Measurements from ENCODE around the gene ACOXL. TPM values are rescaled to one million over a fixed set of nuclear protein-coding genes. Genes with fewer than 3 reads are reported as not detected.
"Not testable (repeated sequence)": the region's sequence is repeated elsewhere in the genome, so short reads cannot be mapped to it uniquely, and the experiment has no call there.

The ACOXL gene
- total RNA-seq, 1 experiment from 2014 or later = not detected

DNA sequence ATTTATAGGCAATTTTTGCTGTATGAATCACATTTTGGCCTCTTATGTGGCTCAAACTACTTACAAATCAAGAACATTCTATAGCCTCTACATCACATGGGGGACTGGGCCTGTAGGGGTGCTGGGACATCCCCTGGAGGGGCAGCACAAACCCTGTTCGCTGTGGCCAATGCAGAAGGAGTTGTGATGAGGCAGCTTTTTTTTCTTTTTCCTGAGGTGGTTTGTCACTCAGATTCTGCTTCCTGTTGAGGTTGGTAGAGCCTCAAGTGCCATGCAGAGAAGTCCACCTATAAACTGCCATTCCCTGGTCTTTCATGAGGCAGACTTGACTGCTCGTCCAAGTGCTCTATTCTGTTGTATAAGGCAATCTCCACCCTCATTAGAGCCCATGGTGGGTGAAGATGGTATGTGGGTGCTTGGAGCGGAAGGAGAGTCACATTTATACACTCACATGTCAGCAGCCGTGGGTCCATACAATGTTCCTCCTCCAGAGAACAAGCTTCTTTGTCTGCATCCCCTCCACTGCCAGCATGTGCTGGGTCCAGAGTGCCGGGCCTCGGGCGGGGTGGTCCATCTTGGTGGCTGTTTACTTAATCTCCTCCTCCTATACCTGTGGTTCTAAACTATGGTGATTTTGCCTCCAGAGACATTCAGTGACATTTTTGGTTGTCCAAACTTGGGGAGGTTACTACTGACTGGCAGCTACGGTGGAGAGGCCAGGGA, 120.3 kb downstream of the ACOXL start:
- Histone ChIP-seq H3K4me3 (no peak overlapping the region), H3K27me3 (no peaks in the 10 kb centered on the region), H3K4me1 (0 out of 2 replicates have a peak, but pooled peaks cover under 1% of the 10 kb centered on the region), H3K9me3 (replicated peaks) (no peaks in the 10 kb centered on the region), H3K27ac (no peak overlapping the region), H3K36me3 (no peaks in the 10 kb centered on the region)
- no peak for DNase-seq

DNA sequence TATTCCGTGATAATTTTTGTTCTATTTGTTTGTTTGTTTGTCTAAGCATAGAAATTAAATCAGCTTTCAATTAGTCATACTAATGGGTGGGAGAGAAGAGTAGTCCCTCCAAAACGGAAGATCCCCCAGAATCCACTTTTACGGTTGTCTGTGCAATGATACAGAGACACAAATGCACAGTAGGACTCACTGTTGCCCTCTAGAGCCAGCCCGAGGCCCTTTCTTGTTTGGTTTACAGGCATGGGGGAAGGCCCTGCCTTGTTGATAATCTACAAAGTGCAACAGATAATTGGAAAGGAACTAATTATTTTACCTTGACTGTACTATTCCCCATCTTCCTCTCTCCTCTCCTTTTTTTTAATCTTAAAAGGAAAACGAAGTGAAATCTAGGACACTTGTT, 121.1 kb downstream of the ACOXL start:
- Histone ChIP-seq H3K4me1 (peaks cover 9% of the 10 kb centered on the region; the same call in 1 of the 2 replicates), H3K27ac (no peak overlapping the region), H3K9me3 (replicated peaks) (no peaks in the 10 kb centered on the region), H3K27me3 (no peaks in the 10 kb centered on the region), H3K4me3 (no peak overlapping the region), H3K36me3 (no peaks in the 10 kb centered on the region)
- DNase-seq = peak; percentile 55 to 72

DNA sequence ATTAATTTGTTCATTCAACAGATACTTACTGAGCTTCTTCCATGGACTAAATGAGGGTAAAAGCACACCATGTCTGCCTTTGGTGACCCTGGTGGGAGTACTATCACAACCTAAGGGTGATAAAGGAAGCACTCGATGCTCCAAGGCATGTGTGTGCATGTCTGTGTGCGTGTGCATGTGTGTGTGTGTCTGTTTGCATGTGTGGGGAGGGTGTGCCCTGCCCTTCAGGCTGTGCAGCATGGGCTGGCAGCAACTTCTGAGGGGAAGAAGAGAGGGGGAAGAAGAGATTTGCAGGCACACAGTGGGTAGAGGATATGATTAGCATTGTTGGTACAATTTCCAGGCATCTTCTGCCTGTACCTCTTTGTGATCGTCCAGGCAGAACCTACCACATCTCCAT, 121.6 kb downstream of the ACOXL start:
- no peaks in the 10 kb centered on the region for H3K27me3 ChIP-seq

DNA sequence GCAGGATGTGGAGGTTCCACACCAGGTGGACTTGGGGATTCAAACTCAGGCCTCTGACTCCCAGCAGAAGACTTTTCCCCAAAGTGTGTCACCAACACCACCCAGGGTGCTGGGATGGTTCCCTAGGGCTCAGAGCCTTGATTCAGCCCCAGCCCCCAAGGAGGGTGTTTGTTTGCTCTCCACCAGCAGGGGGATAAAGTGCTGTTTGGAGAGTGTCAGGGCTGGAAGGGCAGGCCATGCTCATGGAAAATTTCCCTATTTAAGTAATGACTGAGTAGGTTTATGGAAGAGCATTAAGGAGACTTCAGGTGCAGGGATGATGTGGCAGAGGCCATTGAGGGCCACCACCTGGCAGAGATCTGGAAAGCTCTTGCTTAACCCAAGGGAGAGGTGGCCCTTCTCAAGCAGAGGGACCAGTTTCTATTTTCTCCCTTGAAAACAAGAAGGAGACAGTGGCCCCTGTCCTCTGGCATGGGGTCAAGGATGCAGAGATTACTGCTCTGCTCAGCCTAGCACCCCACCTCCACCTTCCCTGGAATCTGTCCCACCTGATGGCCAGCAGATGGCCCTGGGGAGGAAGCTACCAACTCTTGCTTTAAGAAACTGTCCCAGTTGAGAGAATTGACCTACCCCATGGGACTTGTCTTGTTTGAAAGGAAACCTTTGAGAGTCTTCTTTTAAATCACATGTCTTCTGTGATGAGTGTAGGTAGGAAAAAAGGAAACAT, 122.1 kb downstream of the ACOXL start:
- Histone ChIP-seq H3K27ac (no peak overlapping the region), H3K36me3 (no peaks in the 10 kb centered on the region), H3K27me3 (no peaks in the 10 kb centered on the region), H3K9me3 (replicated peaks) (no peaks in the 10 kb centered on the region), H3K4me1 (peaks cover 16% of the 10 kb centered on the region; the same call in 1 of the 2 replicates), H3K4me3 (no peak overlapping the region)
- DNase-seq = peak in 1 of 2 experiments; percentile 36

More for the DNA sequence above, 121.6 kb downstream of the ACOXL start:
- Histone ChIP-seq H3K4me1 (peaks cover 10% of the 10 kb centered on the region; the same call in 1 of the 2 replicates), H3K9me3 (replicated peaks) (no peaks in the 10 kb centered on the region), H3K36me3 (no peaks in the 10 kb centered on the region), H3K27ac (no peak overlapping the region), H3K4me3 (no peak overlapping the region)
- DNase-seq = no peak

DNA sequence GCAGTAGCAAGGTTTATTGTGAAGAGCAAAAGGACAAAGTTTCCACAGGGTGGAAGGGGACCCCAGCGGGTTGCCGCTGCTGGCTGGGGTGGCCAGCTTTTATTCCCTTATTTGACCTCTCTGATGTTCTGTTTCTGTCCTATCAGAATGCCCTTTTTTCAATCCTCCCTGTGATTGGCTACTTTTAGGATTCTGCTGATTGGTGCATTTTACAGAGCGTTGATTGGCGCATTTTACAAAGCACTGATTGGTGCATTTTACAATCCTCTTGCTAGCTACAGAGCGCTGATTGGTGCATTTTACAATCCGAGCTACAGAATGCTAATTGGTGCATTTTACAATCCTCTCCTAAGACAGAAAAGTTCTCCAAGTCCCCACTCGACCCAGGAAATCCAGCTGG, 123.5 kb downstream of the ACOXL start:
- not testable (repeated sequence) for H3K4me3 ChIP-seq; DNase-seq; H3K9me3 ChIP-seq (replicated peaks); H3K27me3 ChIP-seq; H3K27ac ChIP-seq; H3K36me3 ChIP-seq
- H3K4me1 ChIP-seq = peaks cover 21% of the 10 kb centered on the region

DNA sequence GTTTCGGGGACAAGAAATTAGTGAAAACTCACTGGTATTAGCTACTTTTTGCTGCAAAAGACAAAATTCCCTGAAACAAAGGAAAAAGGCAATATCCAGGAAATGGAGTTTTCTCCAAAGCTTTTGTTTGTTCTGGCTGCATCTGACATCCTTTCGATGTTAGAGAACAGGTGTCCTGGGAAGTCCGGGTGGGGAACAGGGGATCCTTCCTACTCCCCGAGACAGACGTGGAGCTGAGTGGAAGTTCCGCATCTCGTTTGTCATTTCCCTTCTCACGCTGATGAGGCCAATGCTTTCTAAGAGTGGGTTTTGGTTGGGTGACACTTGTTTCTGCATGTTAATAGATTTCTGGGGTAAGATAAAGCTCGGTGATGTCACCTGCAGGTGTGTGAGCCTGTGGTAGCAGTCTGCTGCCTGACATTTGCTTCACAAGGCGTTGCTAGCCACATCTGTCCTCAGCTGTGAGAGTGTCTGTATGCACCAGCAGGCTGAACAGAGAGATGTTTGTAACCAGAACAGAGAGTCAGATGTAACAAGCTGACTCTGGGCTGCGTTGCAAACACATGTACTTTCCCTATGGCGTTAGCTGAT, 125.9 kb downstream of the ACOXL start:
- no peak overlapping the region for H3K4me3 ChIP-seq
- no peaks in the 10 kb centered on the region for H3K36me3 ChIP-seq
- no peaks in the 10 kb centered on the region for H3K9me3 ChIP-seq (replicated peaks)
- peak in 1 of 2 experiments; percentile 65 for DNase-seq
- H3K27ac ChIP-seq = no peak overlapping the region
- H3K27me3 ChIP-seq = 0 out of 2 replicates have a peak, but pooled peaks cover 3% of the 10 kb centered on the region
- H3K4me1 ChIP-seq = peaks cover 21% of the 10 kb centered on the region

DNA sequence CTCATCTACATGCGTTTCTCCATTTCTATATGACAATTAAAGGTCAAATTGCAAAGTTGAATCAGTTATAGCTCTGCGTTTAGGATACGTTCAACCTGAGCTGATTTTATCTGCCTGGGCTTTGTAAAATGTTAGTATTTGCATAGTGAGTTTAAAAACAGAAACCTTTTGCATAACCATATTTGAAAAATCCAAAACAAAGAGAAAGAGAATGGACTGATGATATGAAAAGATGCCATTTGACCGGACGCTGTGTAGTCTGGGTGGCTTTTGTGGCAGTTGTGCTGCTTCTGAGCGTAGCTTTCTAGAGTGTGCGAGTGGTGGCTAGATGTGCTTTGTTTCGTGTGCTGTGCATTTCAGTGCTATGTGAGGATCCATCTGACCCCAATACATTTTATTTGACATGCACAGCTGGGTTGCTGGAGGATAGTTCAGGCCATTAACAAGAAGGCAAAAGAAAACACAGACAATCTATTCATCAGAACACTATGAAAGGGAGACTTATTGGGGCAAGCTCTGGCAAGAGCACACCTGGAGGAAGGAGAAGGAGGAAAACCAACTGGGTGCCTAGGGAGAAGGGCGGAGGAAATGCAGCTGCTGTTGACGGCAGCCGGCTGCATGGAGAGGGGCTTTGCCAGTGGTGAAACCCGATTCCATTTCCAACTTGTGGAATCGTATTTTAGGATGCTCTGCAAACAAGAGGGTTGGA, 126.8 kb downstream of the ACOXL start:
- 0 out of 2 replicates have a peak, but pooled peaks cover 3% of the 10 kb centered on the region for H3K27me3 ChIP-seq
- no peaks in the 10 kb centered on the region for H3K9me3 ChIP-seq (replicated peaks)
- H3K4me3 ChIP-seq = no peak overlapping the region
- peak; percentile 50 to 79 for DNase-seq
- peaks cover 21% of the 10 kb centered on the region for H3K4me1 ChIP-seq
- no peak overlapping the region for H3K27ac ChIP-seq
- H3K36me3 ChIP-seq = no peaks in the 10 kb centered on the region

DNA sequence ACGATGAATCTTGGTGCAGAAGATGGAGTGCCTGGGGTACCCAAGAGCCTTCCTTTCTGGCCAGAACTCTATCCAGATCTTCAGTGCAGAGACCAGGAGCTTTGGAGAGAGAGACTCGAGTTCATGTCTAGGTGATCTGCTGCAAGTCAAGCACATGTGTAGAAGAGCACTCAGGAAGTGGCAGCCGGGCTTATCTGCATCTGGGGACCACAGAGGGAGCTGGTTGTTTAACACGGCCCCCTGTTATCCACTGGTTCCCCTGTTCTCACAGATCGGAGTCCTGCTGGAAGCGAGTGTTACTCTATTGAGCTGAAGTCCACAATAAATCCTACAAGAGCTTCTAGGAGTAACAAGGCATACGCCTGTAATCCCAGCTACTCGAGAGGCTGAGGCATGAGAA, 128.3 kb downstream of the ACOXL start:
- H3K27me3 ChIP-seq = 0 out of 2 replicates have a peak, but pooled peaks cover 3% of the 10 kb centered on the region
- H3K4me3 ChIP-seq = no peak overlapping the region
- H3K27ac ChIP-seq = no peak overlapping the region
- DNase-seq = no peak
- H3K9me3 ChIP-seq (replicated peaks) = no peaks in the 10 kb centered on the region
- no peaks in the 10 kb centered on the region for H3K36me3 ChIP-seq
- peaks cover 21% of the 10 kb centered on the region for H3K4me1 ChIP-seq

DNA sequence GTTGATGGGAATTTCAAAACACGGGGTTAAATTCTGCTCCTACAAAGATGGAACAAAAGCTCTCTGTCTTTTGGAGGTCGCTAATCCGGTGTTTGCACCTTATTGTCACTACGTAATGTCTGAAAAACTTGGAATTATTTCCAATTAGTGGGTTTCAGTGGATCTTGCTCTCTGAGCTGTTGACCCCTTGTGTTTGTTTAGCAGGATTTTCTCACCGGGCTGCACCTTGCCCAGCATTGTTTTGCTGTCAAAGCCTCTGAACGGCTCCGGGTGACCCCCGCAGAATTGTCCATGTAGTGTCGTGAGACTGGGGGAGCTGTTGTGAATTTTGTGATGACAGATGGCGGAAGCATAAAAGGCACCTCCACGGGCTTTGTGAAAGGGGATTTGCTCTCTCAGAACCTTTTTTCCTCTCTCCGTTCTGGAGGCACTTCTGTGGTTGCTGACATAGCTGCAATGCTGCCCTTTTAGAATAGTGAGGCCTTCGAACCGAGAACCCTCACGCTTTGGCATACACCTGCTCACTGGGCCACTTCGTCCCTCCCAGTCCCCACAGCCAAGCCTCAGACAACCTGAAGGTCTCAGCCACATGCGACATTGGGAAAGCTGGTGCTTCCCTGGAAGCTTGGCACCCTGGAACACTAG, 129.4 kb downstream of the ACOXL start:
- H3K4me1 ChIP-seq = peaks cover 21% of the 10 kb centered on the region
- DNase-seq = no peak
- H3K9me3 ChIP-seq (replicated peaks) = no peaks in the 10 kb centered on the region
- 0 out of 2 replicates have a peak, but pooled peaks cover 3% of the 10 kb centered on the region for H3K27me3 ChIP-seq
- H3K36me3 ChIP-seq = no peaks in the 10 kb centered on the region
- H3K4me3 ChIP-seq = no peak overlapping the region
- no peak overlapping the region for H3K27ac ChIP-seq

DNA sequence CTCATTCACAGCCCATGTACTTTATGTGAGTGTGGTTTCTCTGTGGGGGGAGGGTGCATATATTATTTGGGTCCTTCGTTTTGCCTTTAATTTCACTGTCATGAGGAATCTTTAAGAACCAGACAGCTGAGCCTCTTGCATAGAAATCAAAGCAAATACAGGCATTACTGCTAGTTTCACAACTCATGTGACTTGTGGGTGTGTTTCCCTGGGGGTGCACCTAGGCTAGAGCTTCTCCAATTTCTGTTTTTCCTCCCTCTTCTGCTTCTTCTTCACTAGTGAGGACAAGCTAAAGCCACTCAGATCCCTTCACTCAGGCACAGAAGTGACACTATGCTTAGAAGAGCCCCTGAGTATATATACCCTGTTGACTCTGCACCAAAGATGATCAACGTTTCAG, 131.4 kb downstream of the ACOXL start:
- no peaks in the 10 kb centered on the region for H3K36me3 ChIP-seq
- H3K4me3 ChIP-seq = no peak overlapping the region
- DNase-seq = no peak
- peaks cover 11% of the 10 kb centered on the region for H3K4me1 ChIP-seq
- H3K27me3 ChIP-seq = 0 out of 2 replicates have a peak, but pooled peaks cover 3% of the 10 kb centered on the region
- no peaks in the 10 kb centered on the region for H3K9me3 ChIP-seq (replicated peaks)
- H3K27ac ChIP-seq = no peak overlapping the region

DNA sequence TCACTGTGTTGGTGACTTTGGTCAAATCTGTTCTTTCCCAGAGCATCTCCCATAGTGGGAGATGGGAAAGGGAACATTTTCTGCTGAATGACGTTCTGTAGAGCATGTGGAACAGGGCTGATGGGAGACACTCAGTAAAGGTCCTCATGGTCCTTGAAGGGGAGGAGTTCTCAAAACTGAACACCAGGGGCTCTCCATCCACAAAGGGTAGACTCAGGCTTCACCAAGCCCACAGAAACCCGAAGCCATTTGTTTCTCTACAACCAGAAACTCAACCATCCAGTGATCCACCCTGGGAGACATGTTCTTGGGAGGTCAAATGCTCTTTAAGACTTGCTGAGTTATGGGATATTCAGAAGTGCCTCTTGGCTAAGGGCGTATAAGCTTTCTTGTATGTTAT, 131.8 kb downstream of the ACOXL start:
- 0 out of 2 replicates have a peak, but pooled peaks cover 3% of the 10 kb centered on the region for H3K27me3 ChIP-seq
- H3K36me3 ChIP-seq = no peaks in the 10 kb centered on the region
- no peak overlapping the region for H3K4me3 ChIP-seq
- no peak for DNase-seq
- peaks cover 11% of the 10 kb centered on the region for H3K4me1 ChIP-seq
- no peaks in the 10 kb centered on the region for H3K9me3 ChIP-seq (replicated peaks)
- no peak overlapping the region for H3K27ac ChIP-seq

DNA sequence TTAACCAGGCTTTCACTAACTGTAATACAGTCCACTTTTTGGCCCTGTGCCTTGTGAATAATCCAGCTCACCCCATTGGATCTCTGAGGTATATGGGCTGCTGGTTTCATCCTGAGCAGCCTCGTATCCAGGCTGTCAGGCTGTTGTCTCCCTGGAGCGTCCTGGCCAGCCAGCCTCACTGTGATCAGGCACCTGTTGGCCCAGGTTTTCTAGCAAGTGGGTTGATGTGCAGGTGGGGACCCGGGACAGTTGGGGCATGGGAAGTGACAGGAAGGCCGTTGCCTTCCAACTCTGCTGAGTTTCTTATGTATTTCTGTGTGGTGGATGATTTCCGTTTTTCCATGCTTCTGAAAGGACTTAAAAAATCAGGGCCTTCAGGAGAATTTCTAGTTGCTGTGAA, 132.4 kb downstream of the ACOXL start:
- no peak for DNase-seq
- Histone ChIP-seq H3K4me1 (peaks cover 9% of the 10 kb centered on the region), H3K4me3 (no peak overlapping the region), H3K27me3 (0 out of 2 replicates have a peak, but pooled peaks cover 3% of the 10 kb centered on the region), H3K36me3 (no peaks in the 10 kb centered on the region), H3K27ac (no peak overlapping the region), H3K9me3 (replicated peaks) (no peaks in the 10 kb centered on the region)

DNA sequence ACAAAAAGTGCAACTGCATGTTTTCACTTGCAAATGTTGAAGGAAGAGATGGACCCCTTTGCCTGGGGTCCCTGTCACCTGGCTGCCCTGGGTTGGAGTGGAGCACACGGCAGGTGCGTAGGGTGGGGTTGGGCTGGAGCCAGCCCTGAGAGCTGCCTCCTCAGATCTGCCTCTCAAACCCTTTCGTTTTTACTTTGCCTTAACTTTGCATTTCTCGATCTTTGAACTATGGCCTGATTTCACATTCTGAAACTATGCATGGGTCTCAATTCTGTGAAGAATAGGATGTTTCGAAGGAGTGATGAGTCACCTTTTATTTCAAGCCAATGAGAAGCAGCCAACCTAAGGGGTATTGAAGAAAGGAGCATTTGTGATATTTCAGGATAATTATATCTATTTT, 132.8 kb downstream of the ACOXL start:
- H3K27me3 ChIP-seq = 0 out of 2 replicates have a peak, but pooled peaks cover 3% of the 10 kb centered on the region
- H3K9me3 ChIP-seq (replicated peaks) = no peaks in the 10 kb centered on the region
- H3K27ac ChIP-seq = no peak overlapping the region
- DNase-seq = no peak
- no peak overlapping the region for H3K4me3 ChIP-seq
- H3K36me3 ChIP-seq = no peaks in the 10 kb centered on the region
- peaks cover 10% of the 10 kb centered on the region for H3K4me1 ChIP-seq

DNA sequence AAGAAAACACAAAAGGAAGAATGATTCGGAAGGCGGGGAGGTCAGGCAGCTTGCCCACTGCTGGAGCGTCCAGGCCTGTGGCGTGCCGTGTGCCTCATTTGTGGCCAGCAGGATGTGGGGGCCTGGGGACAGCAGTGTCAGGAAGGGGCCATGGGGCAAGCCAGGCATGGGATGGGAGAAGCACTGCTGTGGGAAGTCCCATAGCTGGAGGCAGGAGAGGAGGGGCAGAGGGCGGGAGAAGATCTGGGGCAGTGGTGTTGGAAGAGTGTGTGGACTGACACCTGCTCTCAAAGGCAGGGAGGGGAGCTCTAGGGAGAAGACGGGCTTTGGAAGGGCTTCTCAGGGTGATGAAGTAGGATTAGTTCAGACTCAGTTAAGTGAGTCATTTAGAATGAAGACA, 133.7 kb downstream of the ACOXL start:
- 0 out of 2 replicates have a peak, but pooled peaks cover 3% of the 10 kb centered on the region for H3K27me3 ChIP-seq

More for the DNA sequence above, 133.7 kb downstream of the ACOXL start:
- Histone ChIP-seq H3K4me1 (peaks cover 17% of the 10 kb centered on the region), H3K9me3 (replicated peaks) (no peaks in the 10 kb centered on the region), H3K36me3 (no peaks in the 10 kb centered on the region), H3K4me3 (no peak overlapping the region), H3K27ac (no peak overlapping the region)
- no peak for DNase-seq

Data from SJCRH30 (cell line).